HEK293 (cell line): ENCODE measurements around the gene ITGA7.

Experiments used
- CTCF ChIP-seq: fragments of 450-650 bp; formaldehyde crosslinking; IDR thresholded peaks from 2 replicates; pipeline ENCODE4 v1.5.1; 2016; ENCODE audit warnings: missing biosample characterization, missing genetic modification characterization
- PRDM2 ChIP-seq: fragments of 450-650 bp; formaldehyde crosslinking; IDR thresholded peaks from 2 replicates; pipeline ENCODE4 v1.5.1; 2016; ENCODE audit warnings: missing biosample characterization, missing genetic modification characterization, borderline replicate concordance
- ZNF112 ChIP-seq: fragments of 450-650 bp; formaldehyde crosslinking; IDR thresholded peaks from 2 replicates; pipeline ENCODE4 v1.5.0; 2017; ENCODE audit warnings: missing biosample characterization, missing genetic modification characterization
- ZNF24 ChIP-seq: fragments of 450-650 bp; formaldehyde crosslinking; IDR thresholded peaks from 2 replicates; pipeline ENCODE4 v1.5.1; 2016; ENCODE audit warnings: missing biosample characterization, missing genetic modification characterization
- ZNF274 ChIP-seq, 2 experiments: fragments of 200-500 bp in 1 of 2; fragments of 450-650 bp in 1 of 2; sonication (Bioruptor generic) in 1 of 2; formaldehyde crosslinking in 1 of 2; IDR thresholded peaks; 2 replicates each; pipeline versions ENCODE4 v1.5.1 to v1.6.1; 2014 to 2016; ENCODE audit warnings: borderline replicate concordance in 1 of 2, inconsistent platforms in 1 of 2, low read length in 1 of 2, missing biosample characterization in 1 of 2, missing genetic modification characterization in 1 of 2
- ZNF514 ChIP-seq: fragments of 450-650 bp; formaldehyde crosslinking; IDR thresholded peaks from 2 replicates; pipeline ENCODE4 v1.5.1; 2016; ENCODE audit warnings: missing biosample characterization, missing genetic modification characterization
- ZNF707 ChIP-seq: fragments of 450-650 bp; formaldehyde crosslinking; IDR thresholded peaks from 2 replicates; pipeline ENCODE4 v1.5.1; 2016; ENCODE audit warnings: missing biosample characterization, missing genetic modification characterization

GRCh38 chr12:55703288-55703687 lies 4.4 kb downstream of the ITGA7 start:
- TF ChIP-seq CTCF (tag by site-specific recombination) (no peak), ZNF274 (IDR thresholded peaks at IDR 0.05; ENCODE audit: low read length) (no peak), ZNF274 (tag by site-specific recombination; IDR thresholded peaks at IDR 0.05; ENCODE audit: borderline replicate concordance) (no peak), ZNF112 (tag by site-specific recombination) (no peak), ZNF707 (tag by site-specific recombination) (no peak), ZNF24 (tag by site-specific recombination) (no peak), ZNF514 (tag by site-specific recombination) (no peak), PRDM2 (tag by site-specific recombination) (no peak)
